BE2C (cell line): ENCODE data around the gene PLG.
"Not testable (repeated sequence)": the region's sequence is repeated elsewhere in the genome, so short reads cannot be mapped to it uniquely, and the experiment has no call there.

Experiments used
- DNase-seq: peaks from one replicate; pipeline ENCODE4 v3.0.0-alpha.2; 2020
- H3K27me3 ChIP-seq: fragments of 250-450 bp; sonication (Bioruptor Pico); 2 replicates; pipeline ENCODE4 v1.5.1; 2020; ENCODE audit warnings: mild to moderate bottlenecking
- H3K36me3 ChIP-seq: fragments of 250-450 bp; sonication (Bioruptor Pico); 2 replicates; pipeline ENCODE4 v1.5.1; 2020; ENCODE audit warnings: mild to moderate bottlenecking
- H3K4me1 ChIP-seq: fragments of 250-450 bp; sonication (Bioruptor Pico); 2 replicates; pipeline ENCODE4 v1.5.1; 2020
- H3K4me3 ChIP-seq: 2 replicates; pipeline ENCODE4 v1.5.1; 2011; ENCODE audit warnings: low read depth, low read length
- H3K9me3 ChIP-seq: fragments of 250-450 bp; sonication (Bioruptor Pico); 2 replicates; pipeline ENCODE4 v1.5.1; 2020
- CTCF ChIP-seq: IDR thresholded peaks from 2 replicates; pipeline ENCODE4 v1.5.1; 2012; ENCODE audit warnings: mild to moderate bottlenecking, low read depth, low read length

PLG gene

GRCh38 chr6:160739955-160740354, 37.9 kb downstream of the PLG start:
- Histone ChIP-seq H3K27me3 (no peaks in the 10 kb centered on the region), H3K36me3 (no peaks in the 10 kb centered on the region), H3K9me3 (no peaks in the 10 kb centered on the region), H3K4me3 (no peak overlapping the region), H3K4me1 (no peaks in the 10 kb centered on the region)
- DNase-seq: no peak
- TF ChIP-seq CTCF: no peak

DNA sequence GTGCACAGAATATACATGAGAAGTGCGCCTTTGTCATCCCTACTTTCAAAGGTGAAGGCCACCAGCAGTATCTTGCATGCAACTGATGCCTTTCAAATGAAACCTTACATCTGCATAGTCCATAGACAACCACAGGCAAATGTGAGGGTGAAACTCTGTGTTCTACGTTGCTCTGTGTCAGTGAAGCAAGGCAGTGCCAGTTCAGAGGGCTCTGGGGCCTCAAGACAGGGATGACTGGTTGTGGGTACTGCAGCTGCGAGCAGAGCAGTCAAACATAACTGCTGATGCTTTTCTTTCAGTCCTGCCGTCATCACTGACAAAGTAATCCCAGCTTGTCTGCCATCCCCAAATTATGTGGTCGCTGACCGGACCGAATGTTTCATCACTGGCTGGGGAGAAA, 39.0 kb downstream of the PLG start:
- not testable (repeated sequence) for H3K4me1 ChIP-seq, H3K27me3 ChIP-seq, DNase-seq, H3K36me3 ChIP-seq, H3K9me3 ChIP-seq, H3K4me3 ChIP-seq

- Histone ChIP-seq H3K4me1 (no peaks in the 10 kb centered on the region), H3K9me3 (no peaks in the 10 kb centered on the region), H3K27me3 (no peaks in the 10 kb centered on the region), H3K4me3 (no peak overlapping the region), H3K36me3 (no peaks in the 10 kb centered on the region)
- no peak for TF ChIP-seq CTCF
- no peak for DNase-seq
These were observed 40.0 kb downstream of the PLG start for GRCh38 chr6:160742090-160742489.

GRCh38 chr6:160750276-160750689, 48.2 kb downstream of the PLG start:
- no peaks in the 10 kb centered on the region for H3K36me3 ChIP-seq
- no peaks in the 10 kb centered on the region for H3K4me1 ChIP-seq
- H3K9me3 ChIP-seq: no peaks in the 10 kb centered on the region
- DNase-seq: no peak
- no peaks in the 10 kb centered on the region for H3K27me3 ChIP-seq
- H3K4me3 ChIP-seq: no peak overlapping the region
- peak; percentile 47 for TF ChIP-seq CTCF

GRCh38 chr6:160753211-160753610, 51.2 kb downstream of the PLG start:
- H3K9me3 ChIP-seq, DNase-seq, H3K36me3 ChIP-seq, H3K4me3 ChIP-seq, H3K4me1 ChIP-seq, H3K27me3 ChIP-seq: not testable (repeated sequence)

GRCh38 chr6:160755165-160755564, 53.1 kb downstream of the PLG start:
- no peaks in the 10 kb centered on the region for H3K36me3 ChIP-seq
- no peaks in the 10 kb centered on the region for H3K4me1 ChIP-seq
- no peaks in the 10 kb centered on the region for H3K9me3 ChIP-seq
- no peak for TF ChIP-seq CTCF
- no peak for DNase-seq
- H3K4me3 ChIP-seq: no peak overlapping the region
- H3K27me3 ChIP-seq: no peaks in the 10 kb centered on the region

GRCh38 chr6:160756021-160756420, 54.0 kb downstream of the PLG start:
- H3K27me3 ChIP-seq: no peaks in the 10 kb centered on the region
- TF ChIP-seq CTCF: no peak
- H3K9me3 ChIP-seq: no peaks in the 10 kb centered on the region
- H3K4me1 ChIP-seq: no peaks in the 10 kb centered on the region
- H3K36me3 ChIP-seq: no peaks in the 10 kb centered on the region
- H3K4me3 ChIP-seq: no peak overlapping the region
- DNase-seq: no peak
